Measurements from ENCODE around the gene KCNMA1. TPM values are rescaled to one million over a fixed set of nuclear protein-coding genes. Genes with fewer than 3 reads are reported as not detected.

The KCNMA1 gene
- total RNA-seq, 1 donor, result 77.8 TPM

DNA sequence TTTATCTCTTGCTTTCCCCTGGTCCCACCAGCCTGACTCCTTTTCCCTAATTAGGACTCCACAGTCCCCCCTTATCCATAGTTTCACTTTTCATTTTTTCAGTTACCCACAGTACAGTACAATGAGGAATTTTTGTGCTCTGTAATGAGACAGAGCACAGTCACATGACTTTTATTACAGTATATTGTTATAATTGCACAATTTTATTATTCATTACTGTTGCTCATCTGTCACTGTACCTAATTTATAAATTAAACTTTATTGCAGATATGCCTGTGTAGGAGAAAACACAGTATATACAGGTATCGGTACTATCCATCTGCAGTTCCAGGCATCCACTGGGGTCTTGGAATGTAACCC lies 125.4 kb downstream of the KCNMA1 start:
- Histone ChIP-seq H3K9me3 (ENCODE audit: low read depth, low read length) (no peaks in the 10 kb centered on the region), H3K79me2 (ENCODE audit: insufficient read depth, low read length) (peaks cover 24% of the 10 kb centered on the region), H3K4me3 (ENCODE audit: insufficient read depth, low read length) (no peak overlapping the region), H3K36me3 (ENCODE audit: insufficient read depth, low read length) (no peaks in the 10 kb centered on the region), H3K27me3 (ENCODE audit: insufficient read depth, low read length) (no peaks in the 10 kb centered on the region), H4K20me1 (ENCODE audit: insufficient read depth, low read length) (no peaks in the 10 kb centered on the region), H3K27ac (ENCODE audit: low read depth, low read length) (peak overlapping the region; percentile 62), H3K4me2 (ENCODE audit: insufficient read depth, low read length) (peak overlapping the region; percentile 59), H2AFZ (ENCODE audit: low read length) (no peak overlapping the region), H3K4me1 (ENCODE audit: insufficient read depth, low read length) (peaks cover 47% of the 10 kb centered on the region)
- TF ChIP-seq, protein P1, sequence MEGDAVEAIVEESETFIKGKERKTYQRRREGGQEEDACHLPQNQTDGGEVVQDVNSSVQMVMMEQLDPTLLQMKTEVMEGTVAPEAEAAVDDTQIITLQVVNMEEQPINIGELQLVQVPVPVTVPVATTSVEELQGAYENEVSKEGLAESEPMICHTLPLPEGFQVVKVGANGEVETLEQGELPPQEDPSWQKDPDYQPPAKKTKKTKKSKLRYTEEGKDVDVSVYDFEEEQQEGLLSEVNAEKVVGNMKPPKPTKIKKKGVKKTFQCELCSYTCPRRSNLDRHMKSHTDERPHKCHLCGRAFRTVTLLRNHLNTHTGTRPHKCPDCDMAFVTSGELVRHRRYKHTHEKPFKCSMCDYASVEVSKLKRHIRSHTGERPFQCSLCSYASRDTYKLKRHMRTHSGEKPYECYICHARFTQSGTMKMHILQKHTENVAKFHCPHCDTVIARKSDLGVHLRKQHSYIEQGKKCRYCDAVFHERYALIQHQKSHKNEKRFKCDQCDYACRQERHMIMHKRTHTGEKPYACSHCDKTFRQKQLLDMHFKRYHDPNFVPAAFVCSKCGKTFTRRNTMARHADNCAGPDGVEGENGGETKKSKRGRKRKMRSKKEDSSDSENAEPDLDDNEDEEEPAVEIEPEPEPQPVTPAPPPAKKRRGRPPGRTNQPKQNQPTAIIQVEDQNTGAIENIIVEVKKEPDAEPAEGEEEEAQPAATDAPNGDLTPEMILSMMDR (IDR thresholded peaks at IDR 0.05; ENCODE audit: extremely low read depth, low read depth, low read length), result no peak
- no peak for DNase-seq (ENCODE audit: insufficient read length, low spot score, missing footprints)

DNA sequence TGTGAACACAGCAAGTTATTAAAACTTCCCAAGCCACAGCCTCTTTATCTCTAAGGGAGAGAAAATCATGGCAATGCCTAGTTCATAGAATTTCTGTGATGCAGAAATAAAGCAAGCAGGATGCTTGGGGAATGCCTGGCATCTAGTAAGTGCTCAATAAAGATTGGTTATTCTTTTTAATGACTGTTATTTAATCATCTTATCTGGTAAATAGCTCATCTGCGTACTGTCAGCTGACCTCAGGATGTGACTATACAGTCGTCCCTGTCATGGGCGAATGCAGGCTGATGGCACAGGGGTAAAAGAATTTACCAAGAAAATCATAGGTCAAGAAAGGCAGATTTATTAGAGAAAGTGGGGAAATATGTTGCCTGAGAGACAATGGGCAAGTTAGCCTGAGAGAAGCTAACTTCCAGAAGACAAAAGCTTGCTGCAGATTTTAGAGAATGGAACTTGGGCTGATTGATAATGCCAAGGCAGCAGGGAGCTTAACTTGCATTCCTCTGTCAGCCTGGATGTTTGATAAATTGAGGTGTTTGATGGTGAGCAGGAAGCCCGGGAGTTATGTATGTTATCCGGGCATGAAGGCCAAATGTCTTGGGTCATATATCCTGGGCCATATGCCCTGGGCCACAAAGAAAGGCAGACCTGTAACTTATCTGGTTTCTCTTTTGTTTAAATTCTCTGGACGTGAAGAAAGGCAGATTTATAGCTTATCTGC lies 126.0 kb downstream of the KCNMA1 start:
- peak overlapping the region; percentile 62 for H3K27ac ChIP-seq (ENCODE audit: low read depth, low read length)
- H3K79me2 ChIP-seq (ENCODE audit: insufficient read depth, low read length), result peaks cover 22% of the 10 kb centered on the region
- no peak overlapping the region for H2AFZ ChIP-seq (ENCODE audit: low read length)
- H3K4me1 ChIP-seq (ENCODE audit: insufficient read depth, low read length), result peaks cover 53% of the 10 kb centered on the region
- H3K9me3 ChIP-seq (ENCODE audit: low read depth, low read length), result no peaks in the 10 kb centered on the region
- H3K27me3 ChIP-seq (ENCODE audit: insufficient read depth, low read length), result no peaks in the 10 kb centered on the region
- H4K20me1 ChIP-seq (ENCODE audit: insufficient read depth, low read length), result no peaks in the 10 kb centered on the region
- no peak for DNase-seq (ENCODE audit: insufficient read length, low spot score, missing footprints)
- no peak overlapping the region for H3K4me3 ChIP-seq (ENCODE audit: insufficient read depth, low read length)
- no peaks in the 10 kb centered on the region for H3K36me3 ChIP-seq (ENCODE audit: insufficient read depth, low read length)
- TF ChIP-seq, protein P1 (IDR thresholded peaks at IDR 0.05; ENCODE audit: extremely low read depth, low read depth, low read length), result no peak
- peak overlapping the region; percentile 59 for H3K4me2 ChIP-seq (ENCODE audit: insufficient read depth, low read length)

DNA sequence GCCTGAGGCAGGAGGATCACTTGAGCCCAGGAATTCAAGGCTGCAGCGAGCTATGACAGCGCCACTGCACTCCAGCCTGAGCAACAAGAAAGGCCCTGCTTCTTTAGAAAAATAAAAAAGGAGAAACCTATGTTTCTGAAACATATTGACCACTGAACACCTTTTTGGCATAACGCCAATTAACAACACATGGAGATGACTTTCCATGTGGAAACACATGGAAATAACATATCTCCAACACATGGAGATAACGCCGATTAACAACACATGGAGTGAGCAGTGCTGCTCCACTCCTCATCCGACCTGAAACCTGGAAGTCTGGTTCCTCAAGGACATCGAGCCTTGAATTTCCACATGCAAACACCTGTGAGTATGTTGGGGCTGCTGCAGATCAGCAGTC lies 126.9 kb downstream of the KCNMA1 start:
- Histone ChIP-seq H3K9me3 (ENCODE audit: low read depth, low read length) (no peaks in the 10 kb centered on the region), H3K27me3 (ENCODE audit: insufficient read depth, low read length) (no peaks in the 10 kb centered on the region), H3K4me2 (ENCODE audit: insufficient read depth, low read length) (no peak overlapping the region), H3K36me3 (ENCODE audit: insufficient read depth, low read length) (no peaks in the 10 kb centered on the region), H3K4me3 (ENCODE audit: insufficient read depth, low read length) (no peak overlapping the region), H3K79me2 (ENCODE audit: insufficient read depth, low read length) (peaks cover 22% of the 10 kb centered on the region), H3K4me1 (ENCODE audit: insufficient read depth, low read length) (peaks cover 61% of the 10 kb centered on the region), H2AFZ (ENCODE audit: low read length) (no peak overlapping the region), H4K20me1 (ENCODE audit: insufficient read depth, low read length) (no peaks in the 10 kb centered on the region), H3K27ac (ENCODE audit: low read depth, low read length) (peak overlapping the region; percentile 62)
- TF ChIP-seq, protein P1 (IDR thresholded peaks at IDR 0.05; ENCODE audit: extremely low read depth, low read depth, low read length), result no peak
- no peak for DNase-seq (ENCODE audit: insufficient read length, low spot score, missing footprints)

DNA sequence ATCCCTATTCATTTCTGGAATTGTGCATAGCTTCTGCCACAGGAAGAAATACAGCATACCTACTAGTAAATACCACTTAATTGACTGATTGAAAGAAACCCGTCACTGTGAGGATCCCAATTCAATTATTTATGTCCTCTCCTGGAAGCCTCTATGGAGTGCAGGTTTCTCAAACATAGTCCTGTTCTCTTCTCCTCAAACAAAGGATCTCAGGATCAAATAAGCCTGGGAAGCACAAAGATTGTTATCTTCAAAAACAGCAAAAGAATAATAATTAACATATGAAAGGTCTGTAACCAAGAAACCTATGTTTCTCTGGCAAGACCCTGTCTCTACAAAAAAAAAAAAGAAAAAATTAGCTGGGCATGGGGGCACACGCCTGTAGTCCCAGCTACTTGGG lies 127.3 kb downstream of the KCNMA1 start:
- Histone ChIP-seq H3K27ac (ENCODE audit: low read depth, low read length) (no peak overlapping the region), H3K4me1 (ENCODE audit: insufficient read depth, low read length) (peaks cover 65% of the 10 kb centered on the region), H3K27me3 (ENCODE audit: insufficient read depth, low read length) (no peaks in the 10 kb centered on the region), H4K20me1 (ENCODE audit: insufficient read depth, low read length) (no peaks in the 10 kb centered on the region), H3K36me3 (ENCODE audit: insufficient read depth, low read length) (no peaks in the 10 kb centered on the region), H3K4me3 (ENCODE audit: insufficient read depth, low read length) (no peak overlapping the region), H3K79me2 (ENCODE audit: insufficient read depth, low read length) (peaks cover 22% of the 10 kb centered on the region), H3K4me2 (ENCODE audit: insufficient read depth, low read length) (no peak overlapping the region), H2AFZ (ENCODE audit: low read length) (no peak overlapping the region), H3K9me3 (ENCODE audit: low read depth, low read length) (no peaks in the 10 kb centered on the region)
- TF ChIP-seq, protein P1 (IDR thresholded peaks at IDR 0.05; ENCODE audit: extremely low read depth, low read depth, low read length), result no peak
- DNase-seq (ENCODE audit: insufficient read length, low spot score, missing footprints), result no peak

All from osteoblast (primary cell).